ENCODE measurements around the gene CPSF4.
"Not testable (repeated sequence)": the region's sequence is repeated elsewhere in the genome, so short reads cannot be mapped to it uniquely, and the experiment has no call there.

CPSF4 gene

GRCh38 chr7:99497766-99498545 lies 59.2 kb downstream of the CPSF4 start:
- DNase-seq: peak in 1 of 2 donors; percentile 29

GRCh38 chr7:99498546-99498944 lies 59.8 kb downstream of the CPSF4 start:
- no peak for DNase-seq

- DNase-seq: peak; percentile 11 to 55
These were observed 60.6 kb downstream of the CPSF4 start for GRCh38 chr7:99499371-99499720.

GRCh38 chr7:99499721-99500636 lies 61.2 kb downstream of the CPSF4 start, which contains the start of gene ZNF394:
Gene ZNF394 (minus strand): TSS chr7:99500281. CDS start chr7:99500093, 188 bp downstream.
- DNase-seq: peak; percentile 90 to 91

- no peak for DNase-seq
These were observed 61.9 kb downstream of the CPSF4 start for GRCh38 chr7:99500637-99501009.

GRCh38 chr7:99501236-99501635 lies 62.5 kb downstream of the CPSF4 start:
- DNase-seq: not testable (repeated sequence)

GRCh38 chr7:99504281-99504602 lies 65.5 kb downstream of the CPSF4 start:
- no peak for DNase-seq

GRCh38 chr7:99504603-99505323 lies 66.0 kb downstream of the CPSF4 start, which contains the start of gene ZKSCAN5:
Gene ZKSCAN5 (plus strand): TSS chr7:99504662. CDS start chr7:99506045, 1,383 bp downstream.
- DNase-seq: peak; percentile 96 to 97

GRCh38 chr7:99505324-99505662 lies 66.5 kb downstream of the CPSF4 start:
- DNase-seq: no peak

Data from CD4-positive, alpha-beta T cell treated with Interleukin-1 beta for 1 hour (primary cell).